Stomach smooth muscle (tissue), 2 donors: ENCODE results near the gene KIAA1549.

Source experiments
- H3K27ac ChIP-seq: one replicate; pipeline ENCODE4 v1.7.0; 2013; ENCODE audit warnings: mild to moderate bottlenecking, low read length, inconsistent platforms
- H3K27me3 ChIP-seq, 2 donors: one replicate each; pipeline ENCODE4 v1.7.0; 2013; ENCODE audit warnings: low read length in 2 of 2; ENCODE audit not compliant: insufficient read depth in 2 of 2, control insufficient read depth in 1 of 2
- H3K36me3 ChIP-seq, 2 donors: one replicate each; pipeline ENCODE4 v1.7.0; 2013; ENCODE audit warnings: low read length in 2 of 2; ENCODE audit not compliant: control insufficient read depth in 2 of 2, insufficient read depth in 2 of 2
- H3K4me1 ChIP-seq: one replicate; pipeline ENCODE4 v1.7.0; 2013; ENCODE audit warnings: low read length; ENCODE audit not compliant: control insufficient read depth, insufficient read depth
- H3K4me3 ChIP-seq, 2 donors: one replicate each; pipeline ENCODE4 v1.7.0; 2013; ENCODE audit warnings: low read length in 2 of 2
- H3K9ac ChIP-seq, 2 donors: one replicate each; pipeline ENCODE4 v1.7.0; 2013; ENCODE audit warnings: low read length in 2 of 2, mild to moderate bottlenecking in 1 of 2
- H3K9me3 ChIP-seq, 2 donors: one replicate each; pipeline ENCODE4 v1.7.0; 2013; ENCODE audit warnings: low read length in 2 of 2; ENCODE audit not compliant: control insufficient read depth in 2 of 2
- donor health status: healthy.
- donor health status: Pancreatic carcinoma.

The KIAA1549 gene

GRCh38 chr7:138974675-138975292 is 6.4 kb downstream of the KIAA1549 start:
- no peak overlapping the region for H3K9ac ChIP-seq
- peaks cover 2% of the 10 kb centered on the region for H3K4me1 ChIP-seq
- no peak overlapping the region for H3K27ac ChIP-seq
- H3K36me3 ChIP-seq = no peaks in the 10 kb centered on the region
- H3K9me3 ChIP-seq = no peaks in the 10 kb centered on the region
- H3K4me3 ChIP-seq = no peak overlapping the region
- no peaks in the 10 kb centered on the region for H3K27me3 ChIP-seq

- H3K36me3 ChIP-seq = no peaks in the 10 kb centered on the region
- H3K4me3 ChIP-seq = no peak overlapping the region
- H3K27ac ChIP-seq = no peak overlapping the region
- H3K9me3 ChIP-seq = no peaks in the 10 kb centered on the region
- H3K27me3 ChIP-seq = no peaks in the 10 kb centered on the region
- H3K9ac ChIP-seq = no peak overlapping the region
- H3K4me1 ChIP-seq = no peaks in the 10 kb centered on the region
Measured at GRCh38 chr7:138974103-138974502, 7.1 kb downstream of the KIAA1549 start.

DNA sequence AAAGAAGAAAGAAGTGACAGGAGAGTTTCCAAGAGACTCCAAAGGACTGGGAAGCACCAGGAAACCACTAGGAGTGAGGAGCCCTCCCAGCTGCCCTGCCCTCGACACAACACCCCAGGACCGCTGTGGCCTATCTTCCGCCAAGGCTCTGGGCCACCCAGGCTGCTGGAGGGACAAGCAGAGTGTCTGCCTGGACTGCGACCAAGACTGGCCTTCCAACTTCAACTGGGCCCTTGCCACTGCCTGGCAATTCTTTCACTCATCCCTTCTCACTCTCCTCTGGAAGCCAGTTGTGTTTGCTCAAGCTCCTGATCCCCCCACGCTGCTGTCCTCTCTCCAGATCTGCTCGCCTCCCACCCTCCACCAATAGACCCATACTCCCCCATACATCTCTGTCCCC is 10.2 kb downstream of the KIAA1549 start:
- no peaks in the 10 kb centered on the region for H3K27me3 ChIP-seq
- no peak overlapping the region for H3K9ac ChIP-seq
- H3K4me3 ChIP-seq = no peak overlapping the region
- H3K27ac ChIP-seq = no peak overlapping the region
- no peaks in the 10 kb centered on the region for H3K4me1 ChIP-seq
- H3K36me3 ChIP-seq = no peaks in the 10 kb centered on the region
- no peaks in the 10 kb centered on the region for H3K9me3 ChIP-seq

DNA sequence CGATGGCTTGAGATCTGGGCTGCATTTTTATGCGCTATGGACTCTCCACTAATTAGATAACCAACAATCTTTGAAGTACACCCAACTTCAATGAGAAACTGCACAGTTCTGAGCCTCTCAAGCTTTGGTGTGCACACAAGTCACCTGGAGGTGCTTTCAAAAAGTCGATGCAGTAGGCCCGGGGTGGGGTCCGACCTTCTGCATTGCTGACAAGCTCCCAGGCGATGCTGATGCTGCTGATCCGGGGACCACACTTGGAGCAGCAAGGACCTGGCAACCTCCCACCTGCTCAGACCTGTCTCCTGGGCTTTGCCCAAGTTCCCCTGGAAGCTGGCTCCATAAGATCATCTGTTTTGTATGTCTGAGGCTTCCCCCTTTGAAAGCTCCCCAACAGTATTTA is 10.7 kb downstream of the KIAA1549 start:
- H3K9ac ChIP-seq = no peak overlapping the region
- no peaks in the 10 kb centered on the region for H3K27me3 ChIP-seq
- H3K4me1 ChIP-seq = no peaks in the 10 kb centered on the region
- H3K27ac ChIP-seq = no peak overlapping the region
- no peak overlapping the region for H3K4me3 ChIP-seq
- no peaks in the 10 kb centered on the region for H3K36me3 ChIP-seq
- H3K9me3 ChIP-seq = no peaks in the 10 kb centered on the region

GRCh38 chr7:138967159-138967558 is 14.0 kb downstream of the KIAA1549 start:
- Histone ChIP-seq H3K27me3 (no peaks in the 10 kb centered on the region), H3K9ac (no peak overlapping the region), H3K27ac (no peak overlapping the region)

GRCh38 chr7:138964624-138965436 is 16.4 kb downstream of the KIAA1549 start:
- Histone ChIP-seq H3K27me3 (no peaks in the 10 kb centered on the region), H3K9ac (no peak overlapping the region), H3K36me3 (no peaks in the 10 kb centered on the region), H3K4me3 (no peak overlapping the region), H3K27ac (no peak overlapping the region), H3K4me1 (no peaks in the 10 kb centered on the region), H3K9me3 (no peaks in the 10 kb centered on the region)

More at GRCh38 chr7:138967159-138967558, 14.0 kb downstream of the KIAA1549 start:
- Histone ChIP-seq H3K36me3 (no peaks in the 10 kb centered on the region), H3K4me3 (no peak overlapping the region), H3K4me1 (no peaks in the 10 kb centered on the region), H3K9me3 (no peaks in the 10 kb centered on the region)

DNA sequence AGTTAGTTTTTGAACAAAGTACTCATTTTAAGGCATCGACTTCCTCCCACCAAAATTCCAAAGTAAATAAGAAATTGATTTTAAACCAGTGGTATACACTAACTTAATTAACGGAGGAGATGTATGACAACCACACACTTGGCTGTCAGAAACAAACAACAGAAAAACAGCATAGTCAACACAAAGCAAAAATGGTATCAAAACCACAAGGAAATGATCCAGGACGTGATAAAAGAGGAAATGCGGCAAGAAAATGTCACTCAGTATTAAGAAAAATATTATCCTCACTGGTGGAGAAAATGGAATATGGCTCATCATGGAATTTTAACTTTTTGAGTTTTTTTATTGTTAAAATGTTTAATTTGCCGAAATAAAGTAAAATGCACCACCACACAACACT is 17.5 kb downstream of the KIAA1549 start:
- no peaks in the 10 kb centered on the region for H3K4me1 ChIP-seq
- H3K36me3 ChIP-seq = no peaks in the 10 kb centered on the region
- no peaks in the 10 kb centered on the region for H3K9me3 ChIP-seq
- H3K4me3 ChIP-seq = no peak overlapping the region
- no peaks in the 10 kb centered on the region for H3K27me3 ChIP-seq
- H3K27ac ChIP-seq = no peak overlapping the region
- H3K9ac ChIP-seq = no peak overlapping the region

GRCh38 chr7:138962561-138963270 is 18.5 kb downstream of the KIAA1549 start:
- Histone ChIP-seq H3K4me3 (no peak overlapping the region), H3K27me3 (no peaks in the 10 kb centered on the region), H3K27ac (no peak overlapping the region), H3K4me1 (no peaks in the 10 kb centered on the region), H3K9me3 (no peaks in the 10 kb centered on the region), H3K36me3 (no peaks in the 10 kb centered on the region), H3K9ac (no peak overlapping the region)

DNA sequence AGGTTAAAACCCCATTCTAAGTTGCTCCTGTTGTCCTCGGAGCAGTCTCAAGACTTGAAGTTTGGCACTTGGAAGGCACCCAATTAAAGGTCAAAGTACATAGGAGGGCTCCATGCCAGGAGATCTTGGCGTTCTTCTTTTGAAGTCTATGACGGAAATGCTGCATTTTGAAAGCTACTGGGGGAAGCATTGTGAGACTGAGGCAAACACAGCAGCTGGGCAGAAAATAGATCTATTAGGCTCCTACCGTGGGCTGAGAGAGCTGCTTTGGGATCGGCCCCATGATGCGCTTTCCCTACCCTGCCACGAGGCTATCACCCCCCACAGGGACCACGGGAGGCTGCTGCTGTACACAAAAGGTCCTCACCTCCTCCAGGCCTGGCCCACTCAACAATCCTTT is 20.0 kb downstream of the KIAA1549 start:
- Histone ChIP-seq H3K4me3 (no peak overlapping the region), H3K27me3 (no peaks in the 10 kb centered on the region), H3K27ac (no peak overlapping the region), H3K9ac (no peak overlapping the region), H3K4me1 (no peaks in the 10 kb centered on the region), H3K36me3 (no peaks in the 10 kb centered on the region), H3K9me3 (no peaks in the 10 kb centered on the region)

DNA sequence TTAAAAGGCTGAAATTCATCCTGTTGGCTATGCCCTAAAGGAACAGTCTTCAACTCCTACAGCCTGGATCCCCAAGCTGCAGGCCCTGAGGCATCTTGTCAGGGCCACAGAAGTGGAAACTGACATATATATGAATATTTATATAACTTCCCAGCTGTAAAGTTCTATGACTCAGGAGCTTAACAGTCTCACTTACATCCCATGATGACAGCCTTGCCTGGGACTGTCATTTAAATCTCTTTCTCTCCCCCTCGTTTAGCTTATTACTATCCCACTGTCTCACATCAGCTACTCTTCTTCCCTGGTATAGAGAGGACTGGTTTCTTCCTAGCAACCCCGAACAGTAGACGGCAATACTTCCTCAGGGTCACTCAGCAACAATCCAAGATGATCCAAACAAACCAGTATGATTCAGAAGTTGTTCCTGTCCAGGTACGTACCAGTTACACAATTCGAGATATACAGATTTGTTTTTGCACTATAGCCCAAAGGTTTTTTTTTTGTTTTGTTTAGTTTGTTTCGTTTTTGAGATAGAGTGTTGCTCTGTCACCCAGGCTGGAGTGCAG is 22.7 kb downstream of the KIAA1549 start:
- Histone ChIP-seq H3K4me1 (no peaks in the 10 kb centered on the region), H3K9ac (no peak overlapping the region), H3K27ac (no peak overlapping the region), H3K9me3 (no peaks in the 10 kb centered on the region), H3K27me3 (no peaks in the 10 kb centered on the region), H3K4me3 (no peak overlapping the region), H3K36me3 (no peaks in the 10 kb centered on the region)
